UCSD-AML1 (cell line): ENCODE results near the gene LRRC26.
"Not testable (repeated sequence)": the region's sequence is repeated elsewhere in the genome, so short reads cannot be mapped to it uniquely, and the experiment has no call there.

Experiments used
- DNase-seq: peaks from one replicate; lab custom pipeline; 2025; ENCODE audit not compliant: unreplicated experiment; lab: John Stamatoyannopoulos, UW

Gene LRRC26

GRCh38 chr9:137139468-137140150 lies 30.2 kb downstream of the LRRC26 start:
- DNase-seq, result no peak

- DNase-seq, result peak; percentile 36
Observed at GRCh38 chr9:137138722-137139467, 31.0 kb downstream of the LRRC26 start, which contains the start of gene GRIN1. Gene GRIN1 (plus strand): TSS chr9:137139154. CDS start chr9:137139487, 333 bp downstream.

GRCh38 chr9:137138058-137138721 lies 31.7 kb downstream of the LRRC26 start:
- no peak for DNase-seq

- no peak for DNase-seq
Observed at GRCh38 chr9:137136881-137137607, 32.8 kb downstream of the LRRC26 start.

GRCh38 chr9:137136261-137136880 lies 33.5 kb downstream of the LRRC26 start:
- DNase-seq, result no peak

GRCh38 chr9:137135154-137135553 lies 34.7 kb downstream of the LRRC26 start:
- not testable (repeated sequence) for DNase-seq

GRCh38 chr9:137134191-137134590 lies 35.7 kb downstream of the LRRC26 start:
- no peak for DNase-seq

- DNase-seq, result no peak
Observed at GRCh38 chr9:137130176-137130755, 39.6 kb downstream of the LRRC26 start.

- peak; percentile 84 for DNase-seq
Observed at GRCh38 chr9:137129456-137130175, 40.2 kb downstream of the LRRC26 start.

GRCh38 chr9:137128862-137129455 lies 40.9 kb downstream of the LRRC26 start:
- DNase-seq, result no peak

GRCh38 chr9:137128158-137128861 lies 41.5 kb downstream of the LRRC26 start:
- no peak for DNase-seq

GRCh38 chr9:137127301-137128157 lies 42.3 kb downstream of the LRRC26 start:
- peak; percentile 52 for DNase-seq

GRCh38 chr9:137126786-137127185 lies 43.1 kb downstream of the LRRC26 start:
- no peak for DNase-seq

- DNase-seq, result not testable (repeated sequence)
Observed at GRCh38 chr9:137123952-137124462, 45.8 kb downstream of the LRRC26 start.

- DNase-seq, result no peak
Observed at GRCh38 chr9:137123468-137123837, 46.4 kb downstream of the LRRC26 start.

- DNase-seq, result not testable (repeated sequence)
Observed at GRCh38 chr9:137122796-137123467, 46.9 kb downstream of the LRRC26 start.
